Mesothelial cell of epicardium (in vitro differentiated cells): ENCODE data around the gene LRRC4B. TPM values are rescaled to one million over a fixed set of nuclear protein-coding genes. Genes with fewer than 3 reads are reported as not detected.

Experiments used
- DNase-seq, 2 experiments: peaks; one replicate each; pipeline ENCODE4 v3.0.0; 2021; ENCODE audit warnings: low spot score in 2 of 2; ENCODE audit not compliant: unreplicated experiment in 2 of 2
- H3K27ac Mint-ChIP-seq: 2 replicates; pipeline ENCODE4 v1.8.0; 2021; ENCODE audit warnings: mixed read lengths
- H3K27me3 Mint-ChIP-seq: 2 replicates; pipeline ENCODE4 v1.8.0; 2021; ENCODE audit warnings: low read depth, mixed read lengths
- H3K36me3 Mint-ChIP-seq: 2 replicates; pipeline ENCODE4 v1.8.0; 2021; ENCODE audit warnings: mixed read lengths
- H3K4me1 Mint-ChIP-seq: 2 replicates; pipeline ENCODE4 v1.8.0; 2021; ENCODE audit warnings: mixed read lengths
- H3K4me3 Mint-ChIP-seq: 2 replicates; pipeline ENCODE4 v1.8.0; 2021; ENCODE audit warnings: mild to moderate bottlenecking, moderate library complexity, mixed read lengths
- H3K9me3 Mint-ChIP-seq: 2 replicates; pipeline ENCODE4 v1.8.0; 2021; ENCODE audit warnings: mixed read lengths
- total RNA-seq: library from RNA; stranded (reverse); gene quantifications from 3 replicates; pipeline ENCODE4 v1.2.1, GENCODE V29; 2021
- TF ChIP-seq, protein P1 (sequence below): fragments of 200-600 bp; sonication (generic); IDR thresholded peaks from one replicate; pipeline ENCODE4 v1.5.0; 2021; ENCODE audit warnings: antibody characterized with exemption; ENCODE audit not compliant: unreplicated experiment

The LRRC4B gene
- total RNA-seq, 1 donor from 2014 or later: 16.3 TPM

DNA sequence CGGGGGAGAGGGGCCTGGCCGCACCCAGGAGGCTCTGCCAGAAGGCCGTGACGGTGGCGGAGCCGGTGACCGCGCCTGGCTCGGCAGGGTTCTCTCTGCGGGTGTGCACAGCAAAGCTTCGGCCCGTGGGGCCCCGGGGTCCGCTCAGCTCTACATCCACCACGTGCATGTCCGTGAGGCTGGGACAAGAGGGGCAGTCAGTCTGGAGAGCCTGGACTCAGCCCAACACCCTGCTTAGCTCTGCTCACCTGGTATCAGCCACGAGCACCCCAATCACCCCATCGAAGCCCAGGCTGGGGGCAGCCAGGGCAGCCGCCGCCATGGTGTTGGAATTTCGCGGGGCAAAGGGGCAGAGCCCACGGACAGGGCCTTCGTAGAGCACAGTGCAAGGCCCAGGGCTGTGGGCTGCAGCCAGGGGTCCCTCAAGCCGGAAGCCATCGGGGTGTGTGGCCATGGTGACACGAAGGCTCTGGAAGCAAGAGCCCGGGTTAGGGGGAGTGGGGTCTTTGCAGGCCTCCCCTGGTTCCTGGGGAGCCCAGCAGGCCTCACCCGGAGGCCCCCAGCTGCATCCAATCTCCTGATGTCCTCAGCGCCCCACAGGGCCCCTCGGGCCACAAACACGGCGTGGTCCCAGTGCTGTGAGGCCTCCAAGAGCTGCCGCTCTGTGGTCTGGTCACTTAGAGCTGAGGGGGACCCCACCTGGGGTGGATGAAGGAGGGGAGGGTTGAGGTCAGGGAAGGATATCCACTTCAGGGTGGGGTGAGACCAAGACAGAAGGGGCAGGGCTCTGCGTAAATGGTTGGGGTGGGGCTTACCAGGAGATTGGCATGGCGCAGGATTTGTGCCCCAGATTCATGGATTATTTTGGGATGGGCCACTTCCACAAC is 55.9 kb downstream of the LRRC4B start:
- Mint-ChIP-seq H3K27me3 (no peaks in the 10 kb centered on the region), H3K27ac (no peak overlapping the region)

GRCh38 chr19:50511069-50511822 is 57.0 kb downstream of the LRRC4B start, which contains the start of gene JOSD2:
TSS of gene JOSD2 (minus strand) at chr19:50511191. CDS start at chr19:50510431, 760 bp downstream.
- Mint-ChIP-seq H3K9me3 (no peaks in the 10 kb centered on the region), H3K27ac (peak within 1 kb of the TSS; percentile 100), H3K4me3 (peak within 1 kb of the TSS; percentile 93), H3K36me3 (no peaks in the 10 kb centered on the region), H3K4me1 (peaks cover 10% of the 10 kb centered on the region), H3K27me3 (no peaks in the 10 kb centered on the region)
- TF ChIP-seq, protein P1, sequence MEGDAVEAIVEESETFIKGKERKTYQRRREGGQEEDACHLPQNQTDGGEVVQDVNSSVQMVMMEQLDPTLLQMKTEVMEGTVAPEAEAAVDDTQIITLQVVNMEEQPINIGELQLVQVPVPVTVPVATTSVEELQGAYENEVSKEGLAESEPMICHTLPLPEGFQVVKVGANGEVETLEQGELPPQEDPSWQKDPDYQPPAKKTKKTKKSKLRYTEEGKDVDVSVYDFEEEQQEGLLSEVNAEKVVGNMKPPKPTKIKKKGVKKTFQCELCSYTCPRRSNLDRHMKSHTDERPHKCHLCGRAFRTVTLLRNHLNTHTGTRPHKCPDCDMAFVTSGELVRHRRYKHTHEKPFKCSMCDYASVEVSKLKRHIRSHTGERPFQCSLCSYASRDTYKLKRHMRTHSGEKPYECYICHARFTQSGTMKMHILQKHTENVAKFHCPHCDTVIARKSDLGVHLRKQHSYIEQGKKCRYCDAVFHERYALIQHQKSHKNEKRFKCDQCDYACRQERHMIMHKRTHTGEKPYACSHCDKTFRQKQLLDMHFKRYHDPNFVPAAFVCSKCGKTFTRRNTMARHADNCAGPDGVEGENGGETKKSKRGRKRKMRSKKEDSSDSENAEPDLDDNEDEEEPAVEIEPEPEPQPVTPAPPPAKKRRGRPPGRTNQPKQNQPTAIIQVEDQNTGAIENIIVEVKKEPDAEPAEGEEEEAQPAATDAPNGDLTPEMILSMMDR: no peak
- DNase-seq: peak; percentile 94 to 97

More for the DNA sequence above, 55.9 kb downstream of the LRRC4B start:
- H3K36me3 Mint-ChIP-seq: no peaks in the 10 kb centered on the region
- no peak for DNase-seq
- H3K4me3 Mint-ChIP-seq: peak overlapping the region; percentile 93
- peaks cover 10% of the 10 kb centered on the region for H3K4me1 Mint-ChIP-seq
- H3K9me3 Mint-ChIP-seq: no peaks in the 10 kb centered on the region
- TF ChIP-seq, protein P1: no peak

GRCh38 chr19:50510700-50511068 is 57.6 kb downstream of the LRRC4B start:
- peaks cover 10% of the 10 kb centered on the region for H3K4me1 Mint-ChIP-seq
- DNase-seq: no peak
- H3K4me3 Mint-ChIP-seq: peak overlapping the region; percentile 93
- peaks cover under 1% of the 10 kb centered on the region for H3K36me3 Mint-ChIP-seq
- no peaks in the 10 kb centered on the region for H3K9me3 Mint-ChIP-seq
- TF ChIP-seq, protein P1: no peak
- no peaks in the 10 kb centered on the region for H3K27me3 Mint-ChIP-seq
- peak overlapping the region; percentile 86 for H3K27ac Mint-ChIP-seq

GRCh38 chr19:50510121-50510670 is 58.0 kb downstream of the LRRC4B start:
- H3K4me3 Mint-ChIP-seq: peak overlapping the region; percentile 93
- TF ChIP-seq, protein P1: no peak
- H3K36me3 Mint-ChIP-seq: peaks cover 2% of the 10 kb centered on the region
- H3K9me3 Mint-ChIP-seq: no peaks in the 10 kb centered on the region
- H3K27ac Mint-ChIP-seq: peak overlapping the region; percentile 86
- H3K27me3 Mint-ChIP-seq: no peaks in the 10 kb centered on the region
- peaks cover 10% of the 10 kb centered on the region for H3K4me1 Mint-ChIP-seq
- no peak for DNase-seq

DNA sequence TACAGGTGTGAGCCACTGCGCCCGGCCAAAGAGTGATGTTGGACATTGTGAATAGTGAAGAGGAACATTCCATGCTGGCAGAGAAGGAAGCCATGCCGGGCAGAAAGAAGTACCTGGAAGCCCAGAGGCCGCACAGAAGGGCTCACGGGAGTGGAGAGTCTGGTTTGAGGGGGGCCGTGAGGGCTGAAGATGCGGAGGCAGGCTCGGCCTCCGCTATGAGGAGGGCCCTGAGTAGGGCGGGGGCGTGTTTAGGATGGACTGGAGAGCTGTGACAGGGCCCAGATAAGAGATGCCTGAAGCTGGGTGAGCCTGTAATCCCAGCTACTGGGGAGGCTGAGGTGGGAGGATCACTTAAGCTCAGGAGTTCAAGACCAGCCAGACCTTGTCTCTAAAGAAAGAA is 58.9 kb downstream of the LRRC4B start:
- no peaks in the 10 kb centered on the region for H3K9me3 Mint-ChIP-seq
- TF ChIP-seq, protein P1: no peak
- peaks cover 10% of the 10 kb centered on the region for H3K4me1 Mint-ChIP-seq
- H3K4me3 Mint-ChIP-seq: no peak overlapping the region
- H3K27ac Mint-ChIP-seq: peak overlapping the region; percentile 30
- H3K36me3 Mint-ChIP-seq: peaks cover 2% of the 10 kb centered on the region
- DNase-seq: no peak
- no peaks in the 10 kb centered on the region for H3K27me3 Mint-ChIP-seq
